A549 (cell line): ENCODE measurements around the gene SLC10A1.

Experiments
- CEBPB ChIP-seq, 2 experiments: fragments of >200 bp in 1 of 2; sonication (Bioruptor Twin) in 1 of 2; formaldehyde crosslinking in 1 of 2; IDR thresholded peaks; 2 replicates each; pipeline ENCODE4 v1.6.1; 2012 to 2016
- HOXA7 ChIP-seq: fragments of 250-450 bp; sonication (Bioruptor Pico); IDR thresholded peaks from 2 replicates; pipeline ENCODE4 v1.5.0; 2020; ENCODE audit warnings: mild to moderate bottlenecking, moderate library complexity
- POLR2A ChIP-seq: IDR thresholded peaks from 2 replicates; pipeline ENCODE4 v1.6.1; 2012; ENCODE audit warnings: mild to moderate bottlenecking, low read length
- TF ChIP-seq, protein P1 (sequence below): IDR thresholded peaks from 2 replicates; pipeline ENCODE4 v1.6.1; 2012

DNA sequence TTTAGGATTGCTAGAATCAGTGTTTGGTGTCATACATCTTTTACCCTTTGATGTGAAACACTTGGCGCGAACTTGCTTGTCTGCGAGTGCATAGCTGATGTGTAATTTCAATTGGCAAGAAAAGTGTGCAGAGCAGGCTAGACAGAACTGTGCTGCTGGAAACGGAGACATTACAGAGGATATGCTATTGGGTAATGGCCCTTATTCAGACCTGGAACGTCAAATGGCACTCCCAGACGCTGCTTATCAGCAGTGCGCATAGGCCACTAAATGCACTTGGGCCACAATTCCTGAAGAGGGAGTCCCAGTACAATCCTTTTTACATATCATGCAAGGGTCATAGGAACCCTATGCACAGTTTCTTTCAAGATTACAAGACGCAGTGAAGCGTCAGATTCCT is 15.7 kb upstream of the SLC10A1 start:
- no peak for TF ChIP-seq POLR2A
- TF ChIP-seq, protein P1, sequence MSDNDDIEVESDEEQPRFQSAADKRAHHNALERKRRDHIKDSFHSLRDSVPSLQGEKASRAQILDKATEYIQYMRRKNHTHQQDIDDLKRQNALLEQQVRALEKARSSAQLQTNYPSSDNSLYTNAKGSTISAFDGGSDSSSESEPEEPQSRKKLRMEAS, result no peak
- no peak for TF ChIP-seq CEBPB (IDR thresholded peaks at IDR 0.05)
- TF ChIP-seq HOXA7 (CRISPR knock-in tag), result no peak
